IPS-NIHi11 (cell line): ENCODE results near the gene ZNF689.
A peak's percentile ranks its signal among the peaks of the same experiment; 100 is the strongest.
"Not testable (repeated sequence)": the region's sequence is repeated elsewhere in the genome, so short reads cannot be mapped to it uniquely, and the experiment has no call there.

Source experiments
- DNase-seq: peaks from one replicate; pipeline ENCODE4 v3.0.0; 2012; ENCODE audit warnings: mixed read lengths, low spot score

Gene ZNF689

DNA sequence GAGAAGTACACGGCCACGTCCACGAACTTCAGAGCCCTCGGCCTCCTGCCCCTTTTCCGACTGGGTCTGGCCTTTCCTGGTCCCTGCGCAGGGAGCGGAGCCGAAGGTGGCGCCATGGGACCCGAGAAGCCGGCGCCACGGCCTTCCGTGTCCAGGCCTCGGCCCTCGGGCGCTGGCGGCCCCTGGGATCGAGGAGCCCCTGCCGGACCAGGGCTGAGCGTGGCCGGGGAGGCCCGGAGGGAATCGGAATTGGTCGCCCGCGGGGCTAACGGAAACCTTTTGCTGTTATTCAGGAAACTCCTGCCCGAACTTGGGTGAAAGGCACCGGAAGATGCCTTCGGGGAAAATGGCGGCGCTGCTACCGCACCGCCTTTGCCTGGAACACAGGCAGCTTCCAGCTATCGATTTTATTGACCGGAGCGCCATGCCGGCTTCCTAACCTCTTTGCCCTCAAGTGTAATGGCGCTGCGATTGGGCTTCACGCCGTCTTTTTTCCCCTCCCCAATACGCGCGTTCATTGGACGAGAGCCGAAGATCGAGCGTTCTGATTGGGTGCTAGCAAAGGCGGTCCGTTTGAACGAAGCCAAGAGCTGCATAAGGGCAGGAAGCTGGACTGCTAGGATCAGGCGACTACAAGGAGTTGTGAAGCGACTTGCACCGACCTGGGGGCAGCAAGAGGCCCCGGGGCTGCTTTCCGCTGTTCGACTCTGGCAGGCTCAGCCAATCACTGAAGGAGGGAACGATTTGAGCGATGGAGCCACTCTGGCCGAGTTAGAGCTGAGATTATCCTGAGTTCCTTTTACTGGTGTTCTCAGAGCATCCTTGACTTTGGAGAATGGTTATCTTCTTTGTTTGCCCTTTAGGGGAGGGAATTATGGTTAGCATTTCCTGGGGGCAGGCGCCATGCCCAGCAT lies at the start of gene ZNF689:
TSS of gene ZNF689 (minus strand) at position 464 of the 914 bp plus-strand sequence. CDS start at position 116, 348 bp downstream.
- DNase-seq: peak; percentile 98

DNA sequence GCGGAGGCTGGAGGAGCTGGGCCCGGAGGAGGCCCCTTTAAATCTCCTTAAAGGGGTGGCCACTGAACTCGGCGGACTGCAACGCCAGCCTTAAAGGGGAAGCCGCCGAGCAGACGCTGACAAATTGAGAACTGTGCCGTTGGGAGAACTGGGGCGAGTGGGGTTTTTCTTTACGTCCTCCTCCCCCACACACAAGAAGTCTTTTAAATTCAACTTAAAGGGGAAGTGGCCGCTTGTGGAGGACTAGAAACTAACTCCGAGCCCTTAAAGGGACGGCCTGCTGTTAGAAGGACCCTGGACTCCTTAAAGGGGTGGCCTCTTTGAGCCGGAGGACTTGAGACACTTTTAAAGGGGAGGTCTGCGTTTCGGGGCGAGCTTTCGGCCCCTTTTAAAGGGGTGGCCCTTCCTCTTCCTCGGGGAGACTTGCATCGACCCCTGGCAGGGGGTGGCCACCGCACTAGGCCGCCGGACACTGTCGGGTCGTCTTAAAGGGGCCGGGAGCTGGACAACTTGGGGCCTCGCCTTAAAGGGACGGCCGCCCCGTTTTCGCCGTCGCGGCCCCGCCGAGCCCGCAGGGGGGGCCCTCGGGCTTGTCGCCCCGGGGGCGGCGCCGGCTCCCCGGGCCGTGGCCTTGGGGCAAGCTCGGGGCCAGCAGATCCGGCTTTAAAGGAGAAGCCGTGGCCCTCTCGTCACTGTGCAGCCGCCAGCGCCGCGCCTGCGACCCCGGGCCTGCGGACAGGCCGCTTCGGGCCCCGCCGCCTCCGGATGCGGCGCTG lies 48.7 kb upstream of the ZNF689 start:
- peak; percentile 74 for DNase-seq

DNA sequence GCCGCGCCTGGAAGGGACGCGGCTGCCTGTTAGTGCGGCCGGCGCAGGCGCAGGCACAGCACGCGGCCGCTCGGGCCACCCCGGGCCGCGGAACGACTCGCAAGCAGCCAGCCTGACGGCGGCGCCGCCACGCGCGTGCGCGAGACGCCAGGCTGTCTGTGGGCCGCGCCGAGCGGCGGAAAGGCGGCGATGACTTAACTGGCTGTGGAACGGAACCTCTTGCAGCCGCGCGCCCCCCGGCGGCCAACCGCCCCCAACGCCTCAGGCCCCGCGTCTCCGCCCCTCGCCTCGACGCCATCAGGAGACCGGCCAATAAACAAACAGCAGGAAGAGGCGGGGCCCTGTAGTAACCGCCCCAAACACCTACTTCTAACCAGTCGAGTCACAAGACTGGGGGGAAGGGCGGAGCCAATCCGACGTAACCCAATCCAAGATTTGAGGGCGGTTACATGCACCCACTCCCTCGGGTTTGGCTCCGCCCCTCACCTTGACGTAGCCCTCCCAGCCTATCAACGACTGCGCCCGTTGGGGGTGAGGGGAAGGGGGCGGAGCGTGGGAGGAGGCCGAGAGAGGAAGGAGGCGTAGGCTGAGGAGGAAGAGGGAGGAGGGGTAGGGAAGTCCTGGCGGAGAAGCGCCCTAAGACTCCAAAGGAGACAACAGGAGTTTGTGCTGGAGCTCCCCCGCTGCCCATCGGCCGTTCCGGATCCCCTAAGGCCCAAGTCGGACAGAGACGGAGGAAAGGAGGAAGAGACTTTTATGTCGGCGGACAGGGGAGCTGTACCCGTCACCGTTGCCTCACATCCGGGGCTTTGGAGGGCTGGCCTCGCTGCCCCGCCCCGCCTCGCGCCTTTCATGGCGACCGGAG lies 47.9 kb upstream of the ZNF689 start, which contains the start of gene FBRS:
TSS of gene FBRS (plus strand) at position 566 of the 865 bp plus-strand sequence. CDS start 1,088 bp downstream, outside the sequence.
- peak; percentile 92 for DNase-seq

- no peak for DNase-seq
These were observed 47.0 kb upstream of the ZNF689 start for GRCh38 chr16:30656974-30657865.

GRCh38 chr16:30656388-30656787 lies 46.2 kb upstream of the ZNF689 start:
- no peak for DNase-seq

DNA sequence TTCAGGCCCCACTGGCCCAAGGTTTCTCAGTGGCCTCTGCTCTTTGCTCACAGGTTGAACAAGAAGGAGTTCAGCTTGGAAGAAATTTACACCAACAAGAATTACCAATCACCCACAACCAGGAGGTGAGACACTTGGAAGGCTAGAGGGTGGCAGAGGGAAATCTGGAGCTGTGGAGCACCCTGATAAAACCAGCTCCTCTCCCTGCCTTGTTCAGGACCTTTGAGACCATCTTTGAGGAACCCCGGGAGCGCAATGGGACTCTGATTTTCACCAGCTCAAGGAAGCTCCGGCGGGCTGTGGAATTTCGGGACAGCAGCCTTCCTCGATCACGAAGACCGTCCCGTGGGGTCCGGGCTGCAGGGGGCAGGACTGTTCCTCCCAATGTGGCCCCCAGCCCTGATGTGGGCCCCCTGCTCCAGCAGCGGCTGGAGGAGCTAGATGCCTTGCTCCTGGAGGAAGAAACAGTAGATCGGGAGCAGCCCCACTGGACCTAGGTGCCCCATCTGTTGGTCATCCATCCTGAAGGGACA lies 45.7 kb upstream of the ZNF689 start:
- DNase-seq: no peak

- no peak for DNase-seq
These were observed 44.7 kb upstream of the ZNF689 start for GRCh38 chr16:30654856-30655255.

GRCh38 chr16:30652718-30653117 lies 42.5 kb upstream of the ZNF689 start:
- no peak for DNase-seq

DNA sequence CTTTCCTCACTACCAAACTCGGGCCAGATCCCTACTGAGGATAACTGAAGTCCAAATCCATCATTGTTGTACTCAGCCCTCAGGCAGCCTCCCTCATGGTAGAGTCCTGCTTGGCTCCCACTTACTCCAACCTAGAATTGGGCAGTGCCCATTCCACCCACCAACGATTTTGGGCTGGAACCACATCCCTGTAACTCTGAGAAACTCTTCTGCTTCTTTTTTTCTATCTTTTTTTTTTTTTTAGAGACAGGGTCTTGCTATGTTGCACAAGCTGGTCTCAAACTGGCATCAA lies 41.8 kb upstream of the ZNF689 start:
- no peak for DNase-seq

DNA sequence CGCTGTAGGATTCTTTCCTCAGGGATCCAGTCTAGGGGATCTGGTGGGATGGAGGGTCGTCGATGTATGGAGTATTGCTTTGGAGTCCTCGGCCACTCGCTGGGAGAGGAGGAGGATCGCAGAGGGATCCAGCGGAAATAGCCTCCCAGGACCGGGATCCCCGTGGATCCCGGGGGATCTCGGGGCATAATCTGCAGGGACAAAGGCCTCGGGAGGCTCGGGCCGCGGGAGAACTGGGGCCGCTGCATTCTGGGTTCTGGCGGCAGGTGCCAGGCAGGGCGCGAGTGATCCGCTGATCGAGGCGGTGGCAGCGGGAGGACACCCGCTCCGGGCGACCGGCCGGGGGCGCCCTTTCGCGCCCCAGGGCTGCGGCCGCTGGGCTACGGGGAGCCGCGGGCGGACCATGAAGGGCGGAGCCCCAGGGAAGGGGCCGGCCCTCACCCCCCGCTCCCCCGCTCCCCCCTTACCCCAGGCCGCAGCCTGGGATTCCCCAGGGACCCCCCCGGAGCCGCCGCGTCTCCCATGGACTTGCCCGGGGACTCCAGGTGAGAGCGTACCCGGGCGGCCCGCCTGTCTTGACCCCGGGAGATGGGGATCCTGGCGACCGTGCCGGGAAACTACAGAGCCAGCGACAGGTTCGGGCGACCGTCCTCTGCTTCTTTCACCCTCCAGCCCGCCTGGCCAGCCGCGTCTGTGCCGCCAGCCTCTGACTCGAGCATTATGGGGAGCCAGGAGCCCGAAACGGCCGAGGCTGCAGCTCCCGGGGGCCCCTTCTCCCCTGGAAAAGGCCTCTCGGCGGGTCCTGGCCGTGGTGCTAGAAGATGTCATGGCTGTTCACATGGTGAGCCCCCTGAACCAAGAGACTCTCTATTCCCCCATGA lies 41.2 kb upstream of the ZNF689 start:
- peak; percentile 85 for DNase-seq

- peak; percentile 91 for DNase-seq
These were observed 40.4 kb upstream of the ZNF689 start, which contains the start of gene PRR14 for GRCh38 chr16:30650369-30651123. Gene PRR14 (plus strand): TSS chr16:30650960. CDS start chr16:30651646, 686 bp downstream.

DNA sequence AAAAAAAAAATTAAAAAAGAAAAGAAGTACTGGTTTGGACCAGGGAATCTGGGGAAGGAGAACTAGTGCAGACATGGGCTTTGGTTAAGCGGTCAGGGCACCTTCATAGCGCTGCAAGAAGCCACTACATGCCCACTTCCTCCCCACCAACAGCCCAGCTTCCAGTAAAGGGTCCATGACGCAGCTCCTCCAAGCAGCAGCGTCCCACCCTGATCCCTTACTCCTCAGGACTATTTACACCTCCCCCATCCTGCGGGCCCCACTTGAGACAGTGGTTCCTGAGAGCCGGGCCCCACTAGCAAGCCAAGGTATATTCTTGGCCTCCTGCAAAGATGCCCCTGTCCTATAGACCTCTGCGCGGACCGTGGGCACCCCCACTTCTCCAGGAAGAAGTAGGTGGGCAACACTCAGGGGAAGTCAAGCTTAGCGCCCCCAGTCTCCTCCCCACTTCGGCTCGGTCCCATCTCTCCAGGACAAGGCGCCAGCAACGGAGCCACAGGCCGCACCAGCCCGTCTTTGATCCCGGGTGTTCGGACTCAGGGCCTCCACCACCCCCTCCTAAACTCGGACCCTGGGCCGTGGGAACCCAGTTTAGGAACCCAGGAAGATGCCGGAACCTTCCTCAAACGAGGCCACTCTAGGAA lies 39.7 kb upstream of the ZNF689 start:
- DNase-seq: no peak

DNA sequence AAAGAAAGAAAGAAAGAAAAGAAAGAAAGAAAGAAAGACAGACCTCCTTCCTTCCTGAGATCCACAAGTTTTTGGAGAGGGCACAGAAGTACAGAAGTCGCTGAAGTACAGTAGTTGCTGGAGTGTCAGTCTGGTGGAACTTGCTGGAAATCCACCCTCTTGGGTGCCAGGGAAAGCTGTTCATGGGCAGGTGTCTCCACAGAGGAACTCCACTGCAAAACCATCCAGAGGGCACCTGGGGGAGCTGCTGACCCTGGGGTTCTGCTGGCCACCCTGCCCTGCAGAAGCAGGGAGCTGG lies 37.0 kb upstream of the ZNF689 start:
- DNase-seq: no peak

DNA sequence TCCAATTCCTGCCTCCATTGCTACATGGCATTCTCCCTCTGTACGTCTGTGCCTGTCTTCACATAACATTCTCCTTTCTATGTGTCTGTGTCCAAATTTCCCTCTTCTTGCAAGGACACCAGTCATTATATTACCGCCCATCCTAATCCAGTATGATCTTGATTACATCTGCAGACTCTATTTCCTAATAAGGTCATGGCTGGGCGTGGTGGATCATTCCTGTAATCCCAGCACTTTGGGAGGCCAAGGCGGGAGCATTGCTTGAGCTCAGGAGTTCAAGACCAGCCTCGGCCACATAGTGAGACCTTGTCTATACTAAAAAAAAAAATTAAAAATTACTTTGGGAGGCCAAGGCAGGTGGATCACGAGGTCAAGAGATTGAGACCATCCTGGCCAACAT lies 35.5 kb upstream of the ZNF689 start:
- DNase-seq: no peak

DNA sequence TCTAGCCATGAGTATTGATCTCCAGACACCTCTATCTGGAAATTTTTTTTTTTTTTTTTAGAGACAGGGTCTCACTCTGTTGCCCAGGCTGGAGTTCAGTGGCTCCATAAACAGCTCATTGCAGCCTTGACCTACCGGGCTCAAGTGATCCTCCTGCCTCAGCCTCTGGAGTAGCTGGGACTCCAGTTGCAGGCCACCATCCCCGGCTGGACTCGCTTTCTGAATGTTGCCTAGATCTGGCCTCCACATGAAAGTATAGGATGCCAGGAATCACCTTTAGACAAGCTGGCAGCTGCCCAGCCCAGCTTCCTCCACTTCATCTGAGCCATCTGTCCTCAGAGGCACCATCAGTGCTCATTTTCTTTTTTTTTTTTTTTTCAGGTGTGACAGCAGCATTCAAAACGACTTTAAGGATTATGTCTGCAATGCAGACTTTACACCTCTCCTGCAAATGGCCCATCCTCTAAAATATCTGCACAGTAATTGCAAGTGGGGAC lies 34.2 kb upstream of the ZNF689 start:
- no peak for DNase-seq

- DNase-seq: no peak
These were observed 31.3 kb upstream of the ZNF689 start for GRCh38 chr16:30641378-30641982.

GRCh38 chr16:30637944-30638343 lies 27.8 kb upstream of the ZNF689 start:
- DNase-seq: peak; percentile 14

DNA sequence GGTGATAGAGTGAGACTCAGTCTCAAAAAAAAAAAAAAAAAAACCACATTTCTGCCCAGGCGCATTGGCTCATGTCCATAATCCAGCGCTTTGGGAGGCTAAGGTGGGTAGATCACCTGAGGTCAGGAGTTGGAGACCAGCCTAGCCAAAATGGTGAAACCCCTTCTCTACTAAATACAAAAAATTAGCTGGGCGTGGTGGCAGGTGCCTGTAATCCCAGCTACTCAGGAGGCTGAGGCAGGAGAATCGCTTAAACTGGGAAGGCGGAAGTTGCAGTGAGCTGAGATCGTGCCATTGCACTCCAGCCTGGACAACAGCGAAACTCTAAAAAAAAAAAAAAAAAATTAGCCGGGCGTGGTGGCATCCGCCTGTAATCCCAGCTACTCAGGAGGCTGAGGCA lies 26.9 kb upstream of the ZNF689 start:
- not testable (repeated sequence) for DNase-seq
